Motor neuron (in vitro differentiated cells): ENCODE results near the gene AGPAT4. TPM values are rescaled to one million over a fixed set of nuclear protein-coding genes. Genes with fewer than 3 reads are reported as not detected.

Experiments
- ATAC-seq, 8 experiments: fragments of 200-7000 bp; cut with Tn5 transposase; replicated peaks in 6 of 8; 2 replicates each; pipeline ENCODE4 v1.8.0; 2021; ENCODE audit warnings: mild to moderate bottlenecking in 8 of 8, moderate library complexity in 8 of 8
- H3K27ac ChIP-seq, 2 donors: fragments of 250-450 bp; sonication (Bioruptor Pico); 2 replicates each; pipeline ENCODE4 v1.9.0; 2021; ENCODE audit warnings: antibody characterized with exemption in 2 of 2, mild to moderate bottlenecking in 2 of 2, moderate library complexity in 1 of 2
- H3K4me1 ChIP-seq, 2 donors: fragments of 250-450 bp; sonication (Bioruptor Pico); replicated peaks in 1 of 2; 2 replicates each; pipeline ENCODE4 v1.6.1; 2021; ENCODE audit warnings: antibody characterized with exemption in 2 of 2, mild to moderate bottlenecking in 2 of 2, moderate library complexity in 1 of 2
- H3K4me3 ChIP-seq, 5 donors: fragments of 250-450 bp; sonication (Bioruptor Pico); 2 replicates each; pipeline ENCODE4 v1.9.0; 2021; ENCODE audit warnings: antibody characterized with exemption in 5 of 5, mild to moderate bottlenecking in 5 of 5, moderate library complexity in 4 of 5
- WGBS, 10 experiments: fragments of 450-650 bp; shearing (Covaris generic); methylation state at CpG; one replicate each; pipeline ENCODE4 v1.0.0; 2022; 5-methylcytosine and 5-hydroxymethylcytosine counted together
- in situ Hi-C, 9 experiments: fragments of 400-800 bp; cut with MboI; loops; one replicate each; pipeline ENCODE4 v1.15.0; 2021; ENCODE audit warnings: low sequenced_read_pairs in 9 of 9, low pct_unique_long_range_greater_than_20kb in 2 of 9; ENCODE audit not compliant: unreplicated experiment in 9 of 9
- total RNA-seq, 8 experiments: library from RNA; unstranded; fragments of 300-600 nt; gene quantifications; 2 replicates each; pipeline versions ENCODE4 v1.2.3 to v1.2.4, GENCODE V29; 2022

Gene AGPAT4
- total RNA-seq, 8 experiments from 2014 or later: 2.1 to 42.2 (median 18.6) TPM

DNA sequence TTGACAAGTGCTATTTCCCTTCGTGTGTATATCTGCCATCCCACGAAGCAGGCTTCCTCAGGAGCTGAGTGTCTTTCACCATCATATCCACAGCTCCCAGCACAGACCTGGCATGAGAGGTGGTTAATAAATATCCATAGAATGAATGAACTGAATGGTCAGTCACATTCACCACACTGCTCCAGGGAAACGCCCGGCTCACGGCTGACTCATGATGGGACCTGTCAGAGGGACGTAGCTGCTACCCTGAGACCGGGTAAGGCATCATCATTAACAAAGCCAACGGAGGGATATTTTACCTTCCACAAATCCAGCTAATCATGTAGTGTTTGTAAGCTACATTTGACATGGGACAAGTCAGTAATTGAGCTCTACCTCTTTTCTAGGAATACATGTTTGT lies 12.5 kb downstream of the AGPAT4 start:
- H3K4me1 ChIP-seq: peaks cover 6 to 12% of the 10 kb centered on the region in 2 donors
- no peak overlapping the region for H3K4me3 ChIP-seq
- peak in 7 of 8 experiments; percentile 52 to 98 (median 85) for ATAC-seq
- no peak overlapping the region for H3K27ac ChIP-seq
- in situ Hi-C loops: no loop called here
- WGBS, 10 experiments: 14 to 100% (median 59%) methylated on average over 1 to 7 of the region's 8 CpGs; no CpG with 5 or more reads in 5 of the 10 experiments

DNA sequence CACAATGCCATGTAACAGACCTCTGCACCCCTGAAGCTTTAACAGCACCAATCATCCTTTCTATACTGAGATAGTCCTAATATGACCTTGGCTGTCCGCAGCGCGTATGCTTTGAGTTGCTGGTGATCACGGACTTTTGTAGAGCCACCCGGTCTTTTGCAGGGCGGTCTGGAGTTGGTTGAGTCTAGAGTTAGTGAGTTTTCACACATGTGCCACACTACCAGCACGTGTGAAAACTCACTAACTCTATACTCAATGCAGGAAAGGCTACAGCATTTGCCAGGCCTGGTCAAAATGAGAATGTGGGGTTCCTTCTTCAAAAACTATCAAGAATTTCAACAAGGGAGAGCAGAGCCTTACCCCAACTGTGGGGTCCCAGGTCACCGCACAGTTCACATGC lies 14.6 kb downstream of the AGPAT4 start:
- WGBS, 10 experiments: 83 to 100% (median 100%) methylated on average over 1 to 7 of the region's 8 CpGs; no CpG with 5 or more reads in 2 of the 10 experiments
- in situ Hi-C loops: no loop called here

DNA sequence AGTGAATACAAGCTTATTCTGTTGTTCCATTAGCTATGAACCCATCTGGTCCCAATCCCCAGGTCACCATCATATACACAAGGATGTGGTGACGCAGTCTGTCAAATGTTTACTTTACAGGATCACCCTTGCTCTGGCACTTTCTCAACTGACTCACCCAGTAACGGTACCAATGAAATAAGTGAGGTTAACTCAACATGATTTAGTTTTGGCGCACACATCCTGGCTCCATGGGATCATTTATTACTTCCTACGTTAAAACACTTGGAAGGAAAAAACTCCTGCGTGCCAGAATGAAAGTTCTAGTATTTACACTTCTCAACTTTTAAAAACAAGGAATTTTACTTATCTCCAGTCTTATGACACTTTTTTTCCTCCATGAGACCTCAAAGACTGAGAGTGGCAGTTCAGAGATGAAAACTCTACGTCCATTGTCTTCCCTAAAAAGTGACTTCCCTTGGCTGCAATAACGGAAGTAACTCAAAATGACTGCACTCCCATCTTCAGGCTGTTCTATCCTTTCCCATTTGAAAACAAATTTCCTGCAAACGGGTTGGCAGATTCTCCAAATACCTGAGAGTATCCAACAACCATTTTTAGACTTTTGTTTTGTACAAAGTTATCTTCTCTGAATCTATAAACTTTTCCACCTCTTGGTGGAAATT lies 15.9 kb downstream of the AGPAT4 start:
- peak in 2 of 8 experiments; percentile 53 to 64 for ATAC-seq
- Histone ChIP-seq H3K4me1 (peaks cover 0 to 7% of the 10 kb centered on the region in 2 donors), H3K4me3 (no peak overlapping the region), H3K27ac (no peak overlapping the region)
- in situ Hi-C loops: no loop called here
- 8 to 100% (median 88%) methylated on average over 4 to 8 of the region's 8 CpGs for WGBS, 10 experiments

More for the DNA sequence above, 14.6 kb downstream of the AGPAT4 start:
- Histone ChIP-seq H3K4me1 (peaks cover 0 to 7% of the 10 kb centered on the region in 2 donors), H3K27ac (no peak overlapping the region), H3K4me3 (no peak overlapping the region)
- no peak for ATAC-seq

DNA sequence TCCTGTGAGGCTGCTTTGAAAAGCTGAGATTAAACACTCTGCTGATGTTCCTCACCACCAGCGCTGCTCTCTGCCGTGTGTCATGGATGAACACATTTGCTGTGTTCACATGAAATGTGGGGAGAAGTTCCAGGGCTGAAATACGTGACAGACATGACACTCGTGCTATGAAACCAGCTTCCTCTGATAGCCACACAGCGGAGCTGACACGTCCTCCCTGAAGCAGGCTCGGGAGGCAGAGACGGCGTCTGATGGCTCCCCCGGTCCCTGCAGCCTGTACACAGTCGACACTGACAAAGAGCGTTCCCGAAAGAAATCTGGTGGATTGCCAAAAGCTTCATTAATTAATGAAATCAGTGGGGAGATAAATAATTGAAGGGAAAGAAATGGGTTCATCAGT lies 17.5 kb downstream of the AGPAT4 start:
- Histone ChIP-seq H3K4me3 (no peak overlapping the region), H3K4me1 (peaks cover 0 to 8% of the 10 kb centered on the region in 2 donors), H3K27ac (no peak overlapping the region)
- WGBS, 10 experiments: 83 to 100% (median 89%) methylated on average over 1 to 11 of the region's 13 CpGs; no CpG with 5 or more reads in 3 of the 10 experiments
- in situ Hi-C loops: no loop called here
- no peak for ATAC-seq

DNA sequence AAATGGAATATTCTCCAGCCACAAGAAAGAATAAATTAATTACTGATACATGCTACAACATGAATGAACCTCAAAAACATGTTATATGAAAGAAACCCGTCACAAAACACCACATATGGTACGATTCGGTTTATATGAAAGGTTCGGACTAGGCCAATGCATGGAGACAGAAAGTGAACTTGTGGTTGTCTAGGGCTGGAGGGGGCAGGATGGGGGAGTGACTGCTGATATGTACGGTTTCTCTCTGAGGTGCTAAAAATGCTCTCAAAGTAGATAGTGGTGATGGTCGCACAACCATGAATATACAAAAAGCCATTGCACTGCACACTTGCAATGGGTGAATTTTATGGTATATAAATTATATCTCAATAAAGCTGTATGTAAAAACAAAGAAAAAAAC lies 18.3 kb downstream of the AGPAT4 start:
- no peak for ATAC-seq

DNA sequence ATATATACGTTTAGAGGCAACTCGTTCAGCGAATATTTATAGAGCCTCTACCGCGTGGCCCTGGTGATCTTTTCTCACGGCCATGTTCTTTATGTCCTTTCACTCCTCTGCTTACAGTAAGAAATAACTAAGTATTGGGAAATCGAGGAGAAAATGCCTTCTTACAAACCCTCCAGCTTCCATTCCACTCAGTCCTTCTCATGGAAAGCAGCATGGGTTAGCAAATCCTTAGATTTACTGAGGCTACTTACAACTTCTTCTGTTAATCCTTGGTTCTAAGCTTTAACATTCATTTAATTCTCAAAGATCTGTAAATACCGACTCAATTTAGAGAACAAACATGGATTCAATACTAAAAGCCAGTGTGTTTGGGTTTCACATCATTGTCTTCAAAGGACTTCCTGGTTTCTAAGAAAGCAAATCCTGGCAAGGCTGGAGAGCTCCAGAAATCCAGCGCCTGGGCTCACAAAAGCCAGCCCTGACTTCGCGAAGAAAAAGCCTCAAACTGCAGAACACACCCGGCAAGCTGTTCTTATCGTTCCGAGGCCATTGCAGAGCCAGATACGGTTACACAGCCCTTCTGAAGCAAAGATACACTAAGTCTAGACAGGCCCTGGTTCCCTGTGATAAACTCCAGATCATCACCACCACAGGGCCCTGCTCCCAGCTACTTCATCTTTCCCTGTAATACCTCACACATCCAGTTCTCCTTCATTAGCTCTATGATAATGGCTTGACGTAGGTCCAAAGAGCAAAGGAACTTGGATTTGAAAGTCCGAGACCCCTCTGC lies 19.2 kb downstream of the AGPAT4 start:
- WGBS, 10 experiments: 57 to 100% (median 83%) methylated on average over 4 to 17 of the region's 17 CpGs
- peak in 2 of 8 experiments; percentile 19 to 67 for ATAC-seq
- H3K27ac ChIP-seq: peak overlapping the region in 1 of 2 donors; percentile 64
- no peak overlapping the region for H3K4me3 ChIP-seq
- in situ Hi-C loops: no loop called here
- H3K4me1 ChIP-seq: peaks cover 0 to 5% of the 10 kb centered on the region in 2 donors

More for the DNA sequence above, 18.3 kb downstream of the AGPAT4 start:
- peaks cover 0 to 5% of the 10 kb centered on the region in 2 donors for H3K4me1 ChIP-seq
- no peak overlapping the region for H3K4me3 ChIP-seq
- 95 to 100% (median 100%) methylated on average over 1 to 6 of the region's 6 CpGs; no CpG with 5 or more reads in 2 of the 10 experiments for WGBS, 10 experiments
- in situ Hi-C loops: no loop called here
- no peak overlapping the region for H3K27ac ChIP-seq

DNA sequence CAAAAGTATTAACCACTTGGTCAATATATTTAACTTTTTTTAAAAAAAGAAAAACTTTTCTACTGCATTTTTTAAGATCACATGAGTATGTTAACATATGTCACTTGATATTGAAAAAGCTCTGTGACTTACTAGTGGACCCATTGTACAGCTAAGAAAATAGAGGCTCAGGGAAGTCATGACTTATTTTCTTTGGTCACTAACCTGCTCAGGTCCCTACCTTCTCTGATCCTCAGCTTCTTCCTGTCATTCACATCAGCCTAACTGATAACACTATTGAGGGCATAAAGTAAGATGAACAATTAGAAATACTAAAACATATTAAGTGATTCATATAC lies 19.8 kb downstream of the AGPAT4 start:
- H3K27ac ChIP-seq: no peak overlapping the region
- peaks cover 0 to 5% of the 10 kb centered on the region in 2 donors for H3K4me1 ChIP-seq
- no peak overlapping the region for H3K4me3 ChIP-seq
- in situ Hi-C loops: no loop called here
- ATAC-seq: no peak

DNA sequence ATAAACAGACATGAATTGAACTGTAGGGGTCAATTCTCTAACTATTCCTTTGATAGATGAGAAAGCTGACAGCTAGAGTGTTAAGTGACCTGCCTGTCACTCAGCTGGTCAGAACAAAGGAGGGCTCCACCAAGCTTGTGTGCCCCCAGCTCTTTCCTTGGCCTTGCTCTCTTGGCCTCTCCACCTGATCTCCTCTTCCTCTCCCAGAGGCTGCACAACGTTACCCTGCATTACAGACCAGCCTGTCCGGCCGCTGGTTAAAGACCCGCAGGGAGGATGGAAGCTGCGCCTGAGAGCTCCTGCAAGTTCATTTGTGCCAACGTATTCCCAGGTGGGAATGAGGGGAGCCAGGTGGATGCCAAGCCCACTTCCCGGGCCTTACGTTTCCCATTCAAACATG lies 22.5 kb downstream of the AGPAT4 start:
- peak overlapping the region in 1 of 2 donors; percentile 14 for H3K27ac ChIP-seq
- ATAC-seq: no peak
- 33 to 100% (median 94%) methylated on average over 1 to 5 of the region's 8 CpGs; no CpG with 5 or more reads in 5 of the 10 experiments for WGBS, 10 experiments
- in situ Hi-C loops: no loop called here
- no peak overlapping the region for H3K4me3 ChIP-seq
- H3K4me1 ChIP-seq: peaks cover 0 to 5% of the 10 kb centered on the region in 2 donors

DNA sequence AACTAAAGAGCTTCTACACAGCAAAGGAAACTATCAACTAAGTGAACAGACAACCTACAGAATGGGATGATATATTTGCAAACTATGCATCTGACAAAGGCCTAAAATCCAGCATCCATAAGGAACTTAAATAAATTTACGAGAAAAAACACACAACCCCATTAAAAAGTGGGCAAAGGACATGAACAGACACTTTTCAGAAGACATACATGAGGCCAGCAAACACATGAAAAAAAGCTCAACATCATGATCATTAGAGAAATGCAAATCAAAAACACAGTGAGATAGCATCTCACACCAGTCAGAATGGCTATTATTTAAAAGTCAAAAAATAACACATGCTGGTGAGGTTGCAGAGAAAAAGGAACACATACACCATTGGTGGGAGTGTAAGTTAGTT lies 24.5 kb downstream of the AGPAT4 start:
- WGBS, 10 experiments: 78 to 100% (median 93%) methylated on average over 1 of the region's 1 CpG; no CpG with 5 or more reads in 1 of the 10 experiments
- no peak overlapping the region for H3K27ac ChIP-seq
- no peak overlapping the region for H3K4me3 ChIP-seq
- no peak for ATAC-seq
- in situ Hi-C loops: no loop called here
- peaks cover 0 to 5% of the 10 kb centered on the region in 2 donors for H3K4me1 ChIP-seq

DNA sequence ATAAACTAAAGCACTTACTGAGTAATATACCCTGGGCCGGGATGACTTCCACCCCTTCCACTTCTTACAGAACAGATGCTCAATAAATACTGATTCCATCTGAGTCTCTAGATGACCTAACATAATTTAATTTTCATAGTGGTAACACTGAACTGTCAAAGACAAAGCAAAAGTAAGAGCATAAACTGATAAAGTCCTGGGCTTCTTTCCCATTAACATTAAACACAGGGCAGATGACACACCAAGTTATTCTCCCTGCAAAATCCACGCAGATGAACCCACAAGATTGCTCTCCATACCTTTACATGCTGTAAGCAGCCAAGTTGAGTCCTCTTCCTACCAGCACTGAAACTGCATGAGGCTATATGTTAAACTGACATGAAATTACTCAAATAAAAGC lies 27.1 kb downstream of the AGPAT4 start:
- no peak overlapping the region for H3K27ac ChIP-seq
- in situ Hi-C loops: no loop called here
- no peak for ATAC-seq
- 83 to 100% (median 100%) methylated on average over 1 to 2 of the region's 2 CpGs; no CpG with 5 or more reads in 2 of the 10 experiments for WGBS, 10 experiments
- H3K4me3 ChIP-seq: no peak overlapping the region
- peaks cover 4 to 14% of the 10 kb centered on the region in 2 donors for H3K4me1 ChIP-seq

DNA sequence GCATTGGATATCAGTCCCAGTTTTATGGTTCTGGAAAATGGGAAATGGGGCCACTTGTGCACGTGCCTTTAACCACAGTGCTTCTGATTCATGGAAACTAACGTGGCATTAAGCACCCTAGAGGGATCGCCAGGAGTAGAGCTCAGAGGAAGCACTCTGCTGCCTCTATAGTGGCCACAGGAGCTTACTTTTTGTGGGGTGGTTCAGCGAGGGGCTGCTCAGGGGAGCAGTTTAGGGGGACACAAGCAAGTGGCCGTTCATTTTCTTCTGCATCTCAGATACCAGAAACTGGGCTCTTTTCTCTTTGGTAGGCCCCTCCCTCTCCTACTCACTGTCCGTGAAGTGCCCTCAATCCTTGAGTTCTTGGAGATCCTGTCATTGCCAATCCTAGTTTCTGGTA lies 28.5 kb downstream of the AGPAT4 start:
- in situ Hi-C loops: no loop called here

DNA sequence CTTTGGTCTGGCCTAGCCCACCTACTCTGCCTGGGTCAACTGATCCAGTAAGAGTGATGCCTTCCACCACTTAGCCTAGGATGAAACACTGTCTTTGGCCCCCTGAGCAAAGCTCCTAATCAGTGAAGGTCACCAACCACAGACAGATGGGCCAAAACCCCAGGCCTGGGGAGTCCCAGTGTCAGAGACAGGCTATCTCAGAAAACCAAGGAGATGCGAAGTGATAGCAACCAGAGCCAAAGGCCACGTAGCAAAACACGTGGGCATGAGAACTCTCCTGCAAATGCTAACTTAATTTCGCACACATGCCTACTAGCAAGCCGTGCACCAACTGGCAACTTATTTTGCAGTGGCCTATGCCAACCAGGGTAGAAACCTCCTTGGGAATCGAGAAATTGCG lies 29.1 kb downstream of the AGPAT4 start:
- in situ Hi-C loops: no loop called here
- no peak for ATAC-seq
- Histone ChIP-seq H3K4me1 (peaks cover 4 to 11% of the 10 kb centered on the region in 2 donors), H3K4me3 (no peak overlapping the region), H3K27ac (no peak overlapping the region)
- 90 to 100% (median 100%) methylated on average over 1 to 4 of the region's 7 CpGs; no CpG with 5 or more reads in 4 of the 10 experiments for WGBS, 10 experiments

More for the DNA sequence above, 28.5 kb downstream of the AGPAT4 start:
- WGBS, 10 experiments: 33 to 100% (median 100%) methylated on average over 1 to 4 of the region's 6 CpGs; no CpG with 5 or more reads in 5 of the 10 experiments
- H3K4me1 ChIP-seq: peaks cover 4 to 11% of the 10 kb centered on the region in 2 donors
- no peak for ATAC-seq
- no peak overlapping the region for H3K4me3 ChIP-seq
- H3K27ac ChIP-seq: no peak overlapping the region
